ENCODE results near the gene CLDN1.
A peak's percentile ranks its signal among the peaks of the same experiment; 100 is the strongest.

Gene CLDN1

GRCh38 chr3:190330936-190331734 is 8.9 kb upstream of the CLDN1 start:
- DNase-seq, result no peak

- DNase-seq, result peak; percentile 86
Observed at GRCh38 chr3:190326930-190327329, 4.7 kb upstream of the CLDN1 start.

DNA sequence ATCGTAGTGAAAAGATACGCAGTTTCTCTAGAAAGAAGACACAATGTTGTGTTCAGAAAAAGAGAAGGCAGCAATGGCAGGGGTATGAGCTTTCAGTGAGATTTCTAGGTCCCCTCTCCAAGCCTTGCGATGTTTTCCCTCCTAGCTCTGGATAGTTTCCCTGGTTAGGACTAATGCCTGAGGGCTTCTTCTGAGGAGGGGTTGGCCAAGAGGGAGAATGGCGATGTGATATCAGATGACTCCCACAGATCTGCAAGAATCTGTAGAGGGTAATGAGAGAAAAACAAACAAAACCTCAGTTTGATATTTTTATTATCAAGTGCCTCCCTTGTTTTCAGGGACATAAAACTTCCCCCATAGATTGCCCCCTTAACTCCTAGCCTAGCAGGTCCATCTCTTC is 4.1 kb upstream of the CLDN1 start:
- DNase-seq, result no peak

- peak; percentile 73 for DNase-seq
Observed at GRCh38 chr3:190325923-190326322, 3.7 kb upstream of the CLDN1 start.

GRCh38 chr3:190323246-190323626 is 990 bp upstream of the CLDN1 start:
- DNase-seq, result peak; percentile 30

DNA sequence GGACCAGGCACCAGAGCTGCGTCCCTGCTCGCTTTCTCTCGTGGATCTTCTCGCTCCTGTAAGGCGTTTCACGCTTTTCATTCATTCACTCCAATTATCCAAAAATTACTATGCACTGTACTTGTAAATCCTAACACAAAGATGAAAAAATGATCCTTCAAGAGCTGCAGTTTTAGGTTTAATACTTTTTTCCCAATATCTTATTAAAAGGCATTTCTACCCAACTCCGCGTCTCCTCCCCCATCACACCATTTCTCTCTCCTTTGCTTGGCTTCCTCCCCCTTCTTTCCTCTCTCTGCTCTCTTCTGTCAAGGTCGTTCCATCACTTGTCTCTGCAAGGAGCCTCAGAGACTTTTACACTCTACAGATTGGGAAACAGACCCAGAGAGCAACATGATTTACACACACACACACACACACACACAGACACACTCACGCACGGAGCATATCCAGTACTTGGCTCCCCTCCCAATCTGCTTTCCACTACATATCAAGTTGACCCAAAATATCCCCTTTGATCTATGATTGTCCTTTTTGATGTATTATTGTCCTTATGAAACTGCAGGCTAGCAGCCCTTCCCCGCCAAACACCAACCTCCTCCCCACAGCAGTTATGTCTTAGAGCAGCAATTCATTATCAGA is 479 bp upstream of the CLDN1 start:
- peak; percentile 25 for DNase-seq

GRCh38 chr3:190320594-190321362 is 1.5 kb downstream of the CLDN1 start:
- no peak for DNase-seq

DNA sequence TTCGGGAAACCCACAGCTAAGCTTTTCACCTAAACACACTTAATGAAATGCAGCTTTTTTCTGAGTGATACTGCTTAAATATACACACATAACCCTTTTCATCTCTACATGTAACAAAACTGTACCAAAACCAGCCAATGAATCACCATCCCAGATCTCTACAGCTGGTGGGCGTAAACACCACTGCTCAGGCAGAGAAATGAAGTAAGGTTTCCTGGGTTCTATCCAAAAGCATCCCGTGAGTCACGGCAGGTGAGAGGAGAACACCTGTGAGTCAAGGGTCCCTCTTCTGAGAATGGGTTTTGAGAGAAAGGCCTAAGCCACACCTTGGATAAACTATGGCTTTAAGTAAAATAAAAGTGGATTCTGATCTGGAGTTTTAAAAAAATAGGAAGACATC is 2.6 kb downstream of the CLDN1 start:
- DNase-seq, result no peak

DNA sequence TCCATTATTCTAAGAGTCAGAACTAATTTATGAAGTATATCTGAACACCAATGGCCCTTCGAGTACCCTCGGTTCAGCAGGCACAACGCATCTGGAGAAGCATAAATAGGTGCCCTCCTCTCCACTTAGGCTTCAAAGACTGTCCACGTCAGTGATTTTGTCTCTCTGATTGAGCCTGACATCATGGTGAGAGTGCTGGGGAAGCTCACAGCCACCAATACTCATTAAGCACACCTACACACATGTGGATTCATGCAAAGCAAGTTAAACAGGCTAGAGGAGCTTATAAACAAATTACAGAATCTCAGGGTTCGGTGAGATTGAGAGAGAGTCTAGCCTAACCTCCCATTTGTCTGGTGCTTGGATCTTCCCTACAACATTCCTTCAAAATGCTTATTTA is 3.6 kb downstream of the CLDN1 start:
- no peak for DNase-seq

DNA sequence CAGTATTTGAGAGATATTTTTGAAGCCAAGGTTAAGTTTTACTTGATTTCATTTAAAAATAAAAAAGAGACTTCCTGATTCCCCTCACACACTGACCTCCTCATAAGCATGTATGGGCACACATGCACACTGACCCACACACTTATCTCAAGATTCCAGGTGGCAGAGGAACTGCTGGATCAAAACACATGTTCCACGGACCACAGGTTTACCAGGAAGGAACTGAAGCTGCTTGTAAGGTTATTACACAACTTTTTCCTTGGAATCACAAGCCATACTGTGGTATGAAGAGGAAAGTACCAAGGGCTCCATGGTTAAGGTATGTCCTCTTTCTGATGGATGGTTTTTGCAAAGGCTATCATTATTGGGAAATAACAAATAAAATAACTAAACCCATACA is 7.5 kb downstream of the CLDN1 start:
- DNase-seq, result no peak

- DNase-seq, result no peak
Observed at GRCh38 chr3:190309414-190309813, 12.8 kb downstream of the CLDN1 start.

GRCh38 chr3:190308154-190308553 is 14.1 kb downstream of the CLDN1 start:
- DNase-seq, result no peak

DNA sequence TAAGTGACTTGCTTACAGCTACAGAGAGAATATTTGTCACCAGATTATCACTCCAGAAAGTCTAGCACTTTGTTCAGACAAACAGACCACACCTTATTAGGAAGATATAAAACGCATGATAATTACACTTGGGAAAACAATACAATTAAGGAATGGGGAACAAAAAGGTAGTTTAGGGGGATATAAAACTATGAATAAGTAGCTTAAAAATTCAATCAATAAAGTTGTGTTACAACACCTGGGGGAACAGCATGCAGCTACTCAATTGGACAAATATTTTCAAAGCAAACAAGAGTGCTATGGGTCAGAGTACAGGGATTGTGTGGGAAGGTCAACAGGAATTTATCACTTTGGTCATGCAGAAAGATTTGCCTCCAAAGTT is 15.1 kb downstream of the CLDN1 start:
- no peak for DNase-seq

- DNase-seq, result peak; percentile 62
Observed at GRCh38 chr3:190306513-190307163, 15.6 kb downstream of the CLDN1 start.

- no peak for DNase-seq
Observed at GRCh38 chr3:190306026-190306425, 16.2 kb downstream of the CLDN1 start.

GRCh38 chr3:190305406-190305805 is 16.8 kb downstream of the CLDN1 start:
- no peak for DNase-seq

DNA sequence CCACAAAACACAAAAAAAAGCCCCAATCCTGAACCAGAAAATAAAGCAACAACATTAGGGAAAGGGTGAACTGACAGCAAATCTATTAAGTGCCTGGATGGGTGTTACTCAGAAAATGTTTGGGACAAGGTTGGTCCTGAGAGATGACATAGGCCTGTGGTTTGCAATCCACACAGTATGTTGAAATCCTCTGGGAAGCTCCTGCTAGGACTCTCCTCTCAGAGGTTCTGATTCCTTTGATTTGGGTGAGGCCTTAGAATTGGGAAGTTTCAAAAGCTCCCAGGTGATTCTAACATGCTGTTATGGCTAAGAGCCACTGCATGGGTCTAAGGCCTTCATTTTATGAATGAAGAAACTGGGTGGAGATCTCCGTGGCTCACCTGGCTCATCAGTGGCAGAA is 18.4 kb downstream of the CLDN1 start:
- DNase-seq, result no peak

DNA sequence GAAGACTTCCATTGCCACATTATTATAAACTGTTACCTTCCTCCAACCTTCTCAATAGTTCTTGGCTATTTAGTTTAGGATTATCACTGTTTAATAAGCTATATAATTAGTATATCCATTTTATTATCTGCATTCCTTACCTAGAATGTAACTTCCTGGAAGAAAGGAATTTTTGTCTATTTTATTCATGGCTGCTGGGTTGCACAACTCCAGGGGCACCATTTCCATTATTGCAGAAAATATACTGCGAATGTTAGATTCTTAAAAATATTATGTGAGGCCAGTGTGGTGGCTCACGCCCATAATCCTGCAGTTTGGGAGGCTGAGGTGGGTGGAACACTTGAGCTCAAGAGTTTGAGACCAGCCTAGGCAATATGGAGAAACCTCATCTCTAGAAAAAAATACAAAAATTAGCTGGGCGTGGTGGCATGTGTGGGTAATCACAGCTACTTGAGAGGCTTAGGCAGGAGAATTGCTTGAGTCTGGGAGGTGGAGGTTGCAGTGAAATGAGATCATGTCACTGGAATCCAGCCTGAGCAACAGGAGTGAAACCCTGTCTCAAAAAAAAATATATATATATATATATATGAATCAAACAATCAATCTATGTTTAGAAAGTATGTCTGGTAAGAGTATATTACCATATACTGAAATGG is 19.9 kb downstream of the CLDN1 start:
- peak; percentile 66 for DNase-seq

DNA sequence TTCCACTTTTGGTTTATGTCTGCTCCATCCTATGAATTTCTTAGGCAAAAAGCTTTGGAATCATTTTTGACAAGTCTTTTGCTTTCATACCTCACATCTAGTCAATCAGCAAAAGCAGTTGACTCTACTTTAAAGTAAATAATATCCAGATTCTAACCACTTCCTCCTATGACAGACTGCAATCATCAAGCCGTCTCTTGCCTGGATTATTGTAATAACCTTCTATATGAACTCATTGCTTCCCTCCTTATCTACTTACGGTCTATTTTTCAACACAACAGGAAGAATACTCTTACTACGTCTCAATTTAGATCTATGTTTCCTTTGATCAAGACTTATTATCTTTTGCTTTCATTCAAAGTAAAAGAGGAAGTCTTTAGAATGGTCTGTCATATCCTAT is 20.7 kb downstream of the CLDN1 start:
- DNase-seq, result no peak

DNA sequence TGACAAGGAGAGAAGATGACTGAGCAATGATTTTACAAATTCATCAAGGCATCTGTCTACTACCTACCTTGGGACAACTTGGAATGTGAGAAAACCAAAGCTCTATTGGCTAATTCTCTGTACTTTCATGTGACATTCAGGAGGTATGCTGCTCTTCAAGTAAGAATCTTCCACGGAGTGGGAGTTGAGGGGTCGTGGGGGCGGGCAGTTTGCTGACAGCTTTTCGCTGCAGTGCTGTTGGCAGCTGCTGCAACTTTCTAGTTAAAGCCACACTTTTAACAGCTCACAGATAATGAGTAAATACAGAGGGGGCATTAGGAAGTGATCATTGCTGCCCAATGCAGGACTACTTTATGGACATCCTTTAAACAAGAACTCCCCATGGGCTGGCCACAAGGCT is 22.3 kb downstream of the CLDN1 start:
- DNase-seq, result no peak

GRCh38 chr3:190294030-190294429 is 28.2 kb downstream of the CLDN1 start:
- DNase-seq, result no peak

- DNase-seq, result no peak
Observed at GRCh38 chr3:190293621-190294020, 28.6 kb downstream of the CLDN1 start.
